Measurements from ENCODE around the gene BABAM1.
A peak's percentile ranks its signal among the peaks of the same experiment; 100 is the strongest.

Gene BABAM1

DNA sequence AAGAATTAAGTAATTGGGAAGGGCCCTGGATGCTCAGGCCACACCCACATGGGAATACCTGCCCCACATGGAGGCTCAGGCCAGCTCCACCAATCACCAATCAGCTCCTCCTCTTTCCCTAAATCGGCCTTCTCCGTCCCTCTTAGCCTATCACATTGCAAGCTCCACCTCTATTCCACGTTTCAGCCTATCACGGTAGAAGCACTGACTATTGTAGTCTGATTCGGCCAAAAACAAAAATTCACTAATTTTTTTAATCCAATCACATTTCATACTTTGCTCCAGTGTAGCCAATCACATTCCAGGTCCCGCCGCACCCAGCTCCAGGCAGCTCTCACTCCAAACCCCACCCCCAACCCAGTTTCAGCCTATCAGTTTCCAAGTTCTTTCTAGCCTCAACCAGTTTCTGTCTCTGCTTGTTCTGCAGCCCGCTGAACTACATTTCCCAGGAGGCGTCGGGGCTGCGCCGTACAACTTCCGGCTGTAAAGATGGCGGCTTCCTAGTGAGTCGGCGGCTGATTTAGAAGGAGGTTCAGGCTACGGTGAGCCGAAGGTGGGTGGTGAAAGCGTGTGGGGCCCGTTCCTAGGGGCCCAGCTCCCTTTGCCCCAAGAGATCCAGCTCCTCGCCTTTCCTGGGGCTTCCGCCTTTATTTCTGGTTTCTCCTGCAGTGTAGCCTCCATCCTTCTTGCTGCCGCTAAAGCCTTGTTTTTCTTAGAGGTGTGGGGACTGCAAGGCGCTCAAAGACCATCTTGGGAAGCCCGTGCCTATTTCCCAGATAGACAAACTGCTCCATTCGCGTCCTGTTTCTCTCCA lies at the start of gene BABAM1:
BABAM1 (plus strand) TSS at position 469 of the 814 bp plus-strand sequence. CDS start 1,364 bp downstream, outside the sequence.
- peak; percentile 98 for DNase-seq

DNA sequence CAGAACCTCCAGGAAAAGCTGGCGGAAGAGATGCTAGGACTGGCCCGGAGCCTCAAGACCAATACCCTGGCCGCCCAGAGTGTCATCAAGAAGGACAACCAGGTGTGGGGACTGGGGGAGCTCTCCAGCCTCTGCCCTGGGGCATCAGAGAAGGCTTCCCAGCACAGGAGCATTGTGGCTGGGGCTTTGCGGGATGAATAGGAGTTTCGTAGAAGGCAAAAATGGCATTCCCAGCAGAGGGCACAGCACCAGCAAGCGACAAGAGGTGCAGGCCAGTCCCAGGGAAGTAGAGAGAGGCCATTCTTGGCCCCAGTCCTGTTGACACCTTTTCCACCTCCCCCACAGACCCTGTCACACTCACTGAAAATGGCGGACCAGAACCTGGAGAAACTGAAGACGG lies 48.0 kb upstream of the BABAM1 start:
- no peak for DNase-seq

DNA sequence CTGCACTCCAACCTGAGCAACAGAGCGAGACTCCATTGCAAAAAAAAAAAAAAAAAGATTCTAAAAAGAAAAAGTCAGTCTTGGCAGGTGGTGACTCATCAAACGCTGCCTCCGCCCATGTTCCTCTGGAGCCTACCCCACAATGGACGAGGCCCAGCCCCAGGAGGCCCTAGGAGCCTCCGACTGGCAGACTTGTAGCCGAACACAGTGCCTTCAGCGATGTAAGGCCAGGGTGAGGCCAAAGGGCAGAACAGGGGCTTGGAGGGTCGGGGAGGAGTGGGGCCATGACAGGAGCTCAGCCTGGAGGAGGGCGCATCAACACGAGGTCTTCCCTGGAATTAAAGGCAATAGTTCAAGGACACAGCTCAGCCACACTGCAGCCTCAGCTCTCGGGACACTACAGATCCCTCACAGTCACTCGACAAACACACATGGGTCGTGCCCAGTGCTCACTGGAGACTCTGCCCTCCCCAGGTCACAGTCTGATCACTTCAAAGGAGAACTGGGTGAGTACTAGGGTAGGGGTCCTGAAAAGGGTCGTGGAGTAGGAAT lies 47.0 kb upstream of the BABAM1 start:
- no peak for DNase-seq

GRCh38 chr19:17225053-17225452 lies 42.2 kb upstream of the BABAM1 start:
- DNase-seq, result no peak

GRCh38 chr19:17226002-17226933 lies 41.0 kb upstream of the BABAM1 start, which contains the start of gene OCEL1:
Gene OCEL1 (plus strand): TSS chr19:17226226. CDS start chr19:17226248, 22 bp downstream.
- peak; percentile 99 for DNase-seq

DNA sequence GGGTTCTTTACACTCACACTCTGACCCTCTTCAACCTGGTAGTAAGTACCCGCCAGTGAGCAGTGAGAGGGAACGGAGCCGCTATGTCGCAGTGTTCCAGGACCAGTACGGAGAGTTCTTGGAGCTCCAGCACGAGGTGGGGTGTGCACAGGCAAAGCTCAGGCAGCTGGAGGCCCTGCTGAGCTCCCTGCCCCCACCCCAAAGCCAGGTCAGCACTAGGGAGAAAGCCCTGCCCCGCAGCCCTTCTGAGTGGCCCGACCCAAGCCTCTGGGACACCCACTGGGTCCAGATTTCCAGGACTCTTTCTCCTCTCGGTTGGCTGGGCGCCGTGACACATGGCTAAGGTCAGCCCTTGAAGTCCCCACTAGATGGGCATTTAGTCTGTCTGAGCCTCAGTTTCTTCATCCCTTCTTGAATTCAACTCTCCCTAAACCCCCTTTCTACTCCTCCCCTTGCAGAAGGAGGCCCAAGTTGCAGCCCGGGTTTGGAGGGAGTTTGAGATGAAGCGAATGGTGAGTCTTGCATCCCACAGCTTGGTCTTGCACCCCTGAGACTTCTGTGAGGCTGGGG lies 39.4 kb upstream of the BABAM1 start:
- DNase-seq, result no peak

- no peak for DNase-seq
Measured at GRCh38 chr19:17229890-17230289, 37.4 kb upstream of the BABAM1 start.

- no peak for DNase-seq
Measured at GRCh38 chr19:17232258-17232657, 35.0 kb upstream of the BABAM1 start.

DNA sequence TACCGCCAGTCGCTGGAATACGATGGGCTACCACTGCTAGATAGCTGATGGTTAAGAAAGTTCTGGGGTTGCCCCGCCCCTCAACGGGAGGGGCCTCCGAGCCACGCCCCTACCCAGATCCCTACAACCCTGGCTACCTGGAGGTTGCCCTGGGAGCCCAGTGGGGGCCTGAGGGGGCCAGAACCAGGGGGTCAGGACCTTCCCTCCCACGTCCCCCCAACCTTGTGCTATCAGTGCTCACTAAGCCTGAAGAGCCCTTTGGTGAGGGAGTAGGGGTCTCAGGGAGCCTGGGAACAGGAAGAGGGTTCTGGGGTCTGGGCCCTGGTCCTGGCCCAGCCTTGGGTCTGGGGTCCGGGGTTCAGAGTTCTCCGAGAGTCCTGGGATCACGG lies 32.3 kb upstream of the BABAM1 start:
- DNase-seq, result no peak

- DNase-seq, result no peak
Measured at GRCh38 chr19:17235300-17235970, 31.8 kb upstream of the BABAM1 start.

DNA sequence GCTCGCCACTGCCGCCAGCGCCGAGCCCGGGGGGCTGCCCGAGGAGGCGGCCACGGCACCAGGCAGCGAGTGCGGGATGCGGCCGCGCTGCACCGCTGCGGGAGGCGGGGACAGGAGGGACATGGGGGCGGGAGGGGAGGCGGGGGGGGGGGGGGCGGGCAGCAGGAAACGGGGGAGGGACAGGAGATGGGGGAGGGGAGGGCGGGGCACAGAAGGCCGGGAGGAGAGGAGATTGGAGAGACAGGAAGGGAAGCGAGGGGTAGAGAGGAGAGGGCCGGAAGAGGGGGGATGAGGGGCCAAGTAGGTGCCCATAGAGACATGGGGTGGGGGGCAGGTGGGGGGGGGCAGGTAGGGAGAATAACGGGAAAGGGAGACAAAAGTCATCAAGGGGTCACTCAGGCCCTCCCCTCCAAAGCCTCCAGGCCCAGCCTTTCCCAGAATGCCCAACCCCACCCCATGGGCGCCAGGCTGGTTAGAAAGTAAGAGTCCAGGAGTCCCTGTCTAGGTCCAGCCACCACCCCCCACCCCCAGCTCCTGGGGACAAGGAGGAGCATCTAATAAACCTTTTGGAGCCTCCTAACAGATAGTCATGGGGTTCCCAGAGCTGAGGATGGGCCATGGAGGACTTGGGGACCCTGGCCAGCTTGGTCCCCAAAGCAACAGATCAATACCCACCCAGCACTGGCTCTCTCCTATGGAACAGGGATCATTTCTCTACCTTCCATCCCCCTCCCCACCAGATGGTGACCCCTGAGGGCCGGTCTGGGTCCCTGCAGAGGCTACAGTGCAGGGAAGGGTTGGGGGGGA lies 31.1 kb upstream of the BABAM1 start:
- no peak for DNase-seq

GRCh38 chr19:17236811-17237543 lies 30.3 kb upstream of the BABAM1 start:
- DNase-seq, result no peak

- DNase-seq, result no peak
Measured at GRCh38 chr19:17237747-17238706, 29.2 kb upstream of the BABAM1 start.

- DNase-seq, result no peak
Measured at GRCh38 chr19:17240062-17240752, 27.0 kb upstream of the BABAM1 start.

GRCh38 chr19:17240826-17241399 lies 26.3 kb upstream of the BABAM1 start:
- DNase-seq, result no peak

- DNase-seq, result no peak
Measured at GRCh38 chr19:17242431-17243208, 24.6 kb upstream of the BABAM1 start.

- DNase-seq, result no peak
Measured at GRCh38 chr19:17243211-17243829, 23.9 kb upstream of the BABAM1 start.

Measured in NCI-H146 (cell line).